CD4-positive, alpha-beta T cell treated with Interferon alpha-2 for 1 hour (primary cell): Measurements from ENCODE around the gene BABAM2.

Experiments used
- DNase-seq, 2 donors: peaks; one replicate each; pipeline ENCODE4 v3.0.0-alpha.2; 2020 to 2022

BABAM2 gene

DNA sequence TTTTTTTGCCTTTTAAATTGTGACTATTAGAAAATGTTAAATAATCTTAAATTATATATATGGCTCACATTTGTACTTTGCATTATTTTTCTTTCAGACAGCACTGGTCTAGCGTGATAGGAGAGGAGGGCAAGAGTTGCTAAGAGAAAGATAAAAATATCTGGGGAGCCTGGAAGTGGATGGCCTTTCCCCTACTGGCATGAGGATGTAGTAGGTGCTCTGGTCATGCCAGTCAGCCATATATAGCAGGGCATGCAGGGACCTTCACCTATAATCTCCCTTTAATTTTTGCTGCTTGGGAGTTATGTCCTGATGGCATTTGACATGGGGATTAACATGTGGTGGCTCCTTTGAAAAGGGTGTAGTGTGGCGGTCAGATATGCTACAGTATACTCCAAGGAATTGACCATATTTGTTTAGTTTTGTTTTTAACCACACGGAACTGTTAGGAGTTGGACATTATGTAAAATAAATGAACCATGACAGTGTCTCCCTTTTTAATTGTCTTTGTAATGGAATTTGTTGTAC, 144.7 kb downstream of the BABAM2 start:
- no peak for DNase-seq

DNA sequence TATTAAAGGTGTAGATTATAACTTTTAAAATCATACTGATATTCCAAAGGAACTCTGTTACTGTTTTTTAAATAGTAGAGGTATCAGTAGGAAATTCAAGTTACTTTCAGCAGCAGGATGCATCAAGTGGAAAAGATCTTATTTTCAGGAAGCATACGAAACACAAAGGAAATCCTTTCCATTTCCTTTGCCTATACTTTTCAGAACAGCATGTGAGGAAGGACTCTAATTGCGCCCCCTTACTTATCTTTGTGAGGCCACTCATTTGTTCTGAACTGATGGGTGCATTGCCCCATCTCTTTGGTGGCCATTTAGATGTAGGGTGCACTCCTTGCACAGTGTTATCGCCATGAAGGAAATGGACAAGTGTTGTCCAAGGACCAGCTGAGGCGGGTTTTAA, 145.3 kb downstream of the BABAM2 start:
- DNase-seq: no peak

DNA sequence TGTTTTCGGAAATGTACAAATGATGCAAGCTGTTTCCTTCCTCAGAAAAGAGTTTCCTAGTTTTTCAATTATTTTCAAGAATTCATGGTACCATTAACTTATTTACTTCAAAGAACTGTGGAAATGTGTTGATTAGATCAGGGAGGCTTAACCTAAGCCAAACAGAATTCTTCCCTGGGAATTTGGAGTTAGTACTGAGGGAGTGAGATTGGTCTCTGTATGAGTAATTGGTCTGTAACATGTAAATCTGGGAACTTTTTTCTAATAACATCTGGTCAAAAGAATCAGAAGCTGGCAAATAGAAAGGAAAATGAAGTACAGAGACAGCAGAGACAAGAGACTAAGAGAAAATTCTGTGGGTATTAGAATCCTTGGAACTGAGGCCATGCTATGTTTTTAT, 145.8 kb downstream of the BABAM2 start:
- DNase-seq: no peak

DNA sequence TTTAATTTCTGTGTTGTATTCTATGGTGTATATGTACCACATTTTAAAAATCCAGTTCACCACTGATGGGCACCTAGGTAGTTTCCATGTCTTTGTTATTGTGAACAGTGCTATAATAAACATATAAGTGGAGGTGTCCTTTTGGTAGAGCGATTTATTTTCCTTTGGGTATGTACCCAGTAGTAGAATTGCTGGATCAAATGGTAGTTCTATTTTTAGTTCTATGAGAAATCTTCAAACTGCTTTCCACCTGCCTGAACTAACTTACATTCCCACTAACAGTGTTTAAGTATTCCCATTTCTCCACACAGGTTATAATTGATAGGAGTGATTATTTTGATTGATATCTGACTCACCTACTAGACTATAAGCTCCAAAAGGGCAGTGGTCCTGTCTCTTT, 148.2 kb downstream of the BABAM2 start:
- no peak for DNase-seq

DNA sequence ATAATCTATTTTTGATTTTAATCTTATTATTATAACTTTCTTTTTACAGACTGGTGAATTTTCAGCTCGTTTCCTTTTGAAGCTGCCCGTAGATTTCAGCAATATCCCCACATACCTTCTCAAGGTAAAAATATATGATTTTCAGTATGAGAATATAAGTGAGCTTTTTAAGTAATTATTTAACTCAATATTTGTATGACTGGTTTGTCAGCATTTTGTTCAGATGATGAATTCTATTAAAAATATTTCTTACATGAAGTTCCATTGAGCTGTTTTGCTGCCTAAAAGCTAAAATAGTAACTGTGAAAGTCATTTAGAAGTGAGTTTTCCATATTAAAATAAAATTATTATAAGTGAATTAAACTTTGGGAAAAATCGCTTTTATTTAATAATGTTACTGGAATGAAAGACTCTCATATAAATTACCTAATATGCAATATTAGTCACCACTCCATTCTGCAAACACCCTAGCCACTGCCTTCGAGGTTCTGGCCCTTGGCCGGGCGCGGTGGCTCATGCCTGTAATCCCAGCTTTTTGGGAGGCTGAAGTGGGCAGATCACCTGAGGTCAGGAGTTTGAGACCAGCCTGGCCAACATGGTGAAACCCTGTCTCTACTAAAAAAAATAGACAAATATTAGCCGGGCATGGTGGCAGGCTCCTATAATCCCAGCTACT, 155.3 kb downstream of the BABAM2 start:
- DNase-seq: no peak

DNA sequence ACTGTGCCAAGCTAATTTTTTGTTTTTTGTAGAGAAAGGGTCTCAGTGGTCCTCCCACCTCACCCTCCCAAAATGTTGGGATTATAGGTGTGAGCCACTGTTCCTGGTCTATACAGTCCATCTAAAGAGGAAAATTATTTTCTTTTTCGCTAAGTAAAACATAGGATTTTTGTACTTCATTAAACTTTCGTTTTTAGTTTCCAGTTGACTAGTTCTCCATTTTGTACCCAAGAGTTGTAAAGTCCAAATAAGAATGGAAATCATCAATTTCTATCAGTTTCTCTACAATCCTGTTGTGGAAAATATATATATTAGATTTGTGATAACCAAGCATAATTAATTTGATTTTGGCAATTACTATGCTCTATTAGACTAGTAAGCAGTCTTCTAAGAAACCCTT, 156.4 kb downstream of the BABAM2 start:
- DNase-seq: no peak

DNA sequence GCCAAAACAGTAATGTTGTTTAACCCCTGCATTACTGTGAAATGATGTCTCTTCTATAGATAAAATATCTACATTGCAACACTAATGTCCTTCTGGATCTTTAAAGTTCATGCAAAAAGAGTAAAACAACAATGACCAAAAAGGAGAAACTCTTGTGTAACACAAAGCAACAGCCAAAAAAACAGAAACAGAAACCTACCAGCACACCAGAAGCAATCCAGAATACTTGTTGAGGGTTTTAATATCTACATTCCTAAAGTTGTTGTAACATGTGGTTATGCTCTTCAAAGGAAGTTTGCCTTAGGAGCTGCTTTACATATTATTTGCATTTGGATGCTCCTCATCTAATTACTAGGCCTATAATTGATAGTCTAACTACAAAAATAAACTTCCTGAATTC, 157.2 kb downstream of the BABAM2 start:
- DNase-seq: no peak

DNA sequence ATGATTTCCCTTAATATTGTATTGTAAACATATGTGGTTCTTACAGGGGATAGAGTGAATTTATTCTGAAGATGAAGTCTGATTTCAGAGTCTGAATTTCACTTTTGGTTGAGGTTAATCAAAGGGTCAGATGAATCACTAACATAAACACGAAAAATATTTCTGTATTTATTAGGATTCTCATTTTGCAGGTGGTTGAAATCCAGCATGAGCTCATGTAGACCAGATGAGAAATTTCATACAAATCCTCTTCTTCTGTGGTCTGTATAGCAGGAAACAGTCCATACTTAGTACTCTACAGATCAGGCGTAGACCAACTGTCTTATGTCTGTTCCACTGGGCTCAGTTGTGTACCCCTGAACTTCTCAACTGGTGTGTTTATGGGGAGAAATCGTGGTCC, 157.8 kb downstream of the BABAM2 start:
- DNase-seq: no peak

DNA sequence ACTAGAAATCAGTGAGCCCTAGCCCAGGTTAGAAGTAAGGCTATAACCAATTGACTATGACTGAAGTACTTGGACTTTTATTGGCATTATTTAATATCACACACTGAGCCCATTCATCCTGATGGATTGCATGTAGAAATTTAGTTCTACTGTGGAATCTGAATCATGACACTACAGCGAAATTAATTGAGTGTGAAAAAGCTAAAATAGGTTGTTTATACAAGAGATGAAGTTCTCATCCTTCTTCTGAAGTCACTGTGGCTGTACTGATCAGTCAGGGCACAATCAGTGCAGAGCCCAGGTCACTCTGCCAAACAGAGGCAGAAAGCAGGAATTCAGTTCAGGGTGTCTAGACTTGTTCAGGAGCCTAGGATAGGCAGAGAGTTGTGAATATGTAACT, 158.9 kb downstream of the BABAM2 start:
- no peak for DNase-seq

DNA sequence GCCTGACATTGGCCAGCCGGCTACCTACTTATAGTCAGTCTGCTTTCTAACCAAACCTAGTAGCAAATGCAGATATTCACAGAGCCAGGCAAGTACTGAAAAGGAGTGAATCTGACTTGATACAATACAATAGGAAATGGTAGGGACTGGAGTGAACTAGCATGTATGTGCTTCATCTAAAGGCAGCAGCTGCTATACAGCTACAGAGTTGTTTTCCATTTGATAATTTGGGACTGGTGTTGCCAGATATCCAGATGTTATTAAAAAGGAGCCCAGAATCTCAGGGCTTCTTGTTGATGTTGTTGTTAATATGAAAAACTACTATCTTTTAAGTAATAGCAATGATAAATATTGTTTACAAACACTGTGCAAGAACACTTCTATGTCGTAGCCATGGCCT, 159.4 kb downstream of the BABAM2 start:
- no peak for DNase-seq

DNA sequence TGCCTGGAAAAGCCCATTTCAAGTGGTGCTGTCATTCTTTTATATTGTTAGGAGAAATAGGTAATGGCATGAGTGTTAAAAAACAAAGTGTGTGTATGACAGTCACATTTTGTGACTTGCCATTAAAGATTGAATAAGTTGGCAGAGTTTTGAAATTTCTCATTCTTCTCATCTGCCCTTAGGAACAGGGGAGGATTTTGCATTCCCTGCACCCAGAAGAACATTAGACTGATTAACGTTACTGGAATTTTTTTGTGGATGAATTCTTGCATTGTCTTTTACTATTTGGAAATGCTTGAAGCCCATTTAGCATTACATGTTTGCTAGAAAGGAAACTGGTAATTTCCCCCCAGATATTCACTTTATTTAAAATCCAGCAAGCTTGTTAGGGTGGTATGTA, 162.2 kb downstream of the BABAM2 start:
- DNase-seq: no peak

DNA sequence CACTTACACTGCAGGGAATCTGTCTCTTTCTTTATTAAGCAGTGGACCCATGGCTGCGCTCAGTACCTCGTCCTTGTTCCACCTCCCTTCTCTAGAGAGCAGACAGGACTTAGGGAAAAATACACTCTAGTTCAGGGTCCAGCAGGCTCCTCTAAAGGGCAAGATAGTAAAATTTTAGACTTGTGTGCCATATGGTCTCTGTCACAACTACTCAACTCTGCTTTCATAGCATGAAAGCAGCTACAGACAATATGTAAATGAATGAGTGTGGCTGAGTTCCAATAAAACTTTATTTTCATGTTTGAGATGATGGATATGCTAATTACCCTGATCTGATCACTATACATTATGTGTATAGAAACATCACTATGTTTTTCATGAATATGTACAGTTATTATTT, 163.1 kb downstream of the BABAM2 start:
- DNase-seq: no peak

DNA sequence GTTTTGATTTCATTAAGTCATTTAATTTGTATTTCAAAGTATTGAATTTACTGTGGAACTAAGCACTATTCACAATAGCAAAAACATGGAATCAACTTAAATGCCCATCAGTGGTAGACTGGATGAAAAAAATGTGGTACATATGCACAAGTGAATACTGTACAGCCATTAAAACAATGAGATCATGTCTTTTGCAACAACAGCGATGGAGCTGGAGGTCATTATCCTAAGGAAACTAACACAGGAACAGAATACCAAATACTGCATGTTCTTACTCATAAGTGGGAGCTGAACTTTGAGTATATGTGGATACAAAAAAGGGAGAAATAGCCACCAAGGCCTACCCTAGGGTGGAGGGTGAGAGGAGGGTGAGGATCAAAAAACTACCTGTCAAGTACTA, 164.4 kb downstream of the BABAM2 start:
- DNase-seq: no peak

DNA sequence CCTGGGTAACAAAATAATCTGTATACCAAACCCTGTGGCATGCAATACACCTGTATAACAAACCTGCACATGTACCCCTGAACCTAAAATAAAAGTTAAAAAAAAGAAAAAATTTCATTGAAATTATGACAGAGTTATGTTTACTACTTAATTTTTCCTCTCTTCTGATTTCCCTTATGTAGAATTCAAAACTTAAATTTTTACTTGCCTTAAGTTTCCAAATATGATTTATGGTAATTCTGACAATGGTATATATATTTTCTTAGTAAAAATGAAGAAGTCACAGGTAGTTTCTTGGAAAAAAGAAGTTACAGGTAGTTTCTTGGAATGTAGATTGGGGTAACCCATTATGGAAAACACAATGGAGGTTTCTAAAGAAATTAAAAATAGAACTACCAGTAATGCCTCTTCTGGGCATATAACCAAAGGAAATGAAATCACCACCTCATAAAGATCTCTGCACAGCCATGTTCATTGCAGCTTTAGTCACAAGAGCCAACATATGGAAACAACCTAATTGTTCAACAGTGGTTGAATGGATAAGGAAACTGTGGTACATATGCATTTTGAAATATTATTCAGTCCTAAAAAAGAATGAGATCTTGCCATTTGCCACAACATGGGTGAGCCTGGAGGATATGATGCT, 164.9 kb downstream of the BABAM2 start:
- DNase-seq: no peak

DNA sequence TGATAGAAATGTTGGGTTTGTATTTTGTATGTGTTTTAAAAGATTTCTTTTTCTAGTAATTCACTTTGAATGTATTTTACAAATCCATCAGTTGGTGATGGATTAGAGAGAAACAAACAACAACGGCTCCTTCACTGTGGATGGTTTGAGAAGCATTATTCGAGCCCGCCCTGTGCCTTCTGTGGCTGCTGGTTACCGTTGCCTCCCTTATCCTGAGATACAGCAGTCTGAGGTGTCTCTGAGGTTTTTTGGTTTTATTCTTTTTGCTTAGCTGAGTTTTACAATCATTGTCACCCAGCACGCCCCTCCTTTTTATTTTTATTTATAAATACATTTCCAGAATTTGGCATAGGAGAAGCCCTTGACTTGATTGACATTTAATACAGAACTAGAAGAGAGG, 168.3 kb downstream of the BABAM2 start:
- no peak for DNase-seq

DNA sequence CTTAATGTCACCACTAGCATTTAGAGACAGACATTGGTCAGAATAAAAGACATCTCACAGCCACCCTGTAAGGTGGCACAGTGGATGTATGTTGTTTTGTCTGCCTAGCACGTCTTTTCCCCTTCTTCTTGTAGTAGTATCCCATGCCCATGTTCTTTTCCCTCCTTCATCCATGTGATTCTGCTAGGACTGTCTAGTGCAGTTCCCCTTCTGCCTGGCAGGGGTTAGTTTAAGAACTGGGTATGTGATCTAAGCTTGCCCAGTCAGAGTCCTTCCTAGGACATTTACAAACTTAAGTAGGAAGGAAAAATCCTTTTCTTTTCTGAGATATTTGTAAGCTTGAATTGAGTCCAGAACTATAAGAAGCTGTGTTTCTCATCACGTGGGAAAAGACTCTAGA, 172.3 kb downstream of the BABAM2 start:
- DNase-seq: no peak

DNA sequence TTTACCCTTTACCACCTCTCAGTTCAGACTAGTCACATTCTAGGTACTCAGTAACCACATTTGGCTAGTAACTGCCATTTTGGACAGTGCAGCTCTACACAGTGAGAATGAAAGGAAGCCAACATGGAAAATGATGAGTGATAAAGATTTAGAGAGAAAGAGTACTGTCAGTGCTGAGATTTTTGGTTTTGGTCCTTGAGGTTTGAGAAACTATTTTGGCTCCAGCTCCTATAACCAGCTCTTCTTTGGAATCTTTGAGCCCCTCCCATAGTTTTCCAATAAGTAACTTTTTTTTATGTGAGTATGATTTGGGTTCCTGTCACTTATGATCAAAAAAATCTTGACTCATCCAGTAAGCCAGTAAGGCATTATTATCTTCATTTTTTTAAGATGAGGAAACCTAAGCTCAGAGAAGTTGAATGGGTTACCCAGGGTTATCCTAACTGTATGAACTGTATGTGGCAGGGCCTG, 173.0 kb downstream of the BABAM2 start:
- no peak for DNase-seq

DNA sequence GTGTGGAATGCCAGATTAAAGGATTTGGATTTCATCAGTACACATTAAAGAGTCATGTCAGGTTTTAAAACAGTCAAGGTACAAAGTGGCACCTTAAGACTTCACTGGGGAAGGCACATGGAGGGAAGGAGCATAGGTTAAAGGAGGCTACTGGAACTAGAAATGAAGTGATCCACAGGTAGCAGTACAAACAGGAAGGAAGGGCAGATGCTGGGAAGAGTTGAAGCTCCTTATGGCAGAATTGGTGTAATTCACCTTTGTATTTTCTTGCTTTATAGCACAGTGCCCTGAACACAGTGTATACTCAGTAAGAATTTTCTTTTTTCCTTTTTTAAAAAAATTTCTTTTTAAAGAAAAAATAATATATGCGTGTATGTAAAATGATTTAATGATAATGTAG, 177.1 kb downstream of the BABAM2 start:
- DNase-seq: no peak

DNA sequence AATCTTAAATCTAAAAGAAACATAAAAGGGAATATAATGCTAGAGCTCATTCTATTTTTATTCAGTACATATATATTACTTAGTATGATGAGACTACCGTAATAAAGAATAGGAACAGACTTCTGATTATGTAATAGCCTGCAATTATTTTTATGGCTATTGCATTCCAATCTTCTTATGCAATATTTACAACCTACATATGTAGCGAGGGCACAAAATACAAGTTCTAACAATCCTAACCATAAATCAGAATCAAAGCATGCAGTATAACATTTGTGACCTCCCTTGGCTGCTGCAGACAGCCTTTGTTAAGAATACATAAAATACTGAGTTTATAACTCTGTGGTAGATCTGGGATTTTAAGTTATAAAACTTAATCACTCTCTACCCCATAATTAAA, 177.6 kb downstream of the BABAM2 start:
- DNase-seq: no peak

DNA sequence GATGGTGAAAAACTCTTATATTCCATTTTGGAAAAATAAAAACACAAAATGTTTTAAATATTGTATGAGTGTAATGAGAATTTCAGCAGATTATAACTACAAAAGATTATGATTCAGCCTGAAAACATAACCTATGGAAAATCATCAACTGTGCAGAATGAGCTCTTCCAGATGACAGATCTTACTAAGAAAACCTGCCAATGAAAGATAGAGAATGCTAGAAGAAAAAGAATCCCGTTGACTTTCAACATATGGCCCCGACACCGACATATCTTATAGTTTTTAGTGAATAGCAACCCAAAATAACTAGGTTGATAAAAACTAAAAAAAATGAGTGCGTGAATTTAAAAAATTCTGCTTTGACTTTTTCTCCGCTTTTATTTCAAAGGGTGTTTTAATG, 178.0 kb downstream of the BABAM2 start:
- DNase-seq: no peak

DNA sequence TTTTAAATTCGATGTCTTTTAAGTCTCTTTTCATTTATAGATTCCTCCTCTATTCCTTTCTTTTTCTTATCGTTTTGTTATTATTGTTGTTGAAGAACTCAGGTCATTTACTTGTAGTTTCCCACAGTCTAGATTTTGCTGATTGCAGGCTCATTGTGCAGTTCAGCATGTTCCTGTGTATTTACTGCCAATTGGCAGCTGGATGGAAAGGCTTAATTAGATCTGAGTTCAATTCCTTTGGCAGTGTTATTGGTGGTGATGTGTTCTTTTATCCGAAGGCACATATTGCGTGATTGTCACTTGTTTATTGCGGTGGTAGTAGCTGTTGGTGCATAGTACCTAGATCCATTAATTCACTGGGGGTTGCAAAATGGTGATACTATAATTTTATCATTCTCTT, 180.7 kb downstream of the BABAM2 start:
- DNase-seq: no peak

DNA sequence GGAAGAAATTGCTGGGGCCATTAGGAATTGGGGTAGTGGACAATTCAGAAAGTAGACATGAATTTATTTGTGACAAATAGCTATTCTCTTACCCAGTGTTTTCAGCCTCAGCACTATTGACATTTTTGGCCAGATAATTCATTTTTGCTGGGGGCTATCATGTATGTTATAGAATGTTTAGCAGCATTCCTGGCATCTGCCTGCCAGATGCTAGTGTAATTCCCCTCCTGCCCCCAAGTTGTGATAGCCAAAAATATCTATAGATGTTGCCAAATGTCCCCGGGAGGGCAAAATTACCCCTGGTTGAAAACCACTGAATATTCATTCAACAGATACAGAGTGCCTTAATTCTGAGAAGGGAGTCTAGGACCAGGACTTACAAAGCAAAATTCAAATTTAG, 183.6 kb downstream of the BABAM2 start:
- no peak for DNase-seq

DNA sequence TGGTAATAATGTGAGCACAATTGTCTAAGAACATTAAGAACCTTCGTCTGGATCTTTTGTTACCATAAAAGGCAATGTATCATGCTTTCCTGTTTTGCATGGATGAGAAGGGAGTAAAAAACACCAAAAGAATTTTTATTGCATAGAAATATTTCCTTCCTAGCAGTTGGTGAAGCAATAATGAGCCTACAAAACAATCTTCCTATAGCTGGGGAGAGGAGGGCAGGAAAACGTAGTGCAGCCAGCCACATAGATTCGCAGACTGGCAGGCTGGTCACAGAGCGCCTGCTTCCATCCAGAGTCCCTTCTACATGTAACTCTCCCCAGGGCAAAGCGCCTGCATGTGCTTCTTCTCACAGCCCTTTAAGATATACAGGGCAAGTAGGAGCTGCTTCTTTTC, 190.4 kb downstream of the BABAM2 start:
- DNase-seq: no peak

DNA sequence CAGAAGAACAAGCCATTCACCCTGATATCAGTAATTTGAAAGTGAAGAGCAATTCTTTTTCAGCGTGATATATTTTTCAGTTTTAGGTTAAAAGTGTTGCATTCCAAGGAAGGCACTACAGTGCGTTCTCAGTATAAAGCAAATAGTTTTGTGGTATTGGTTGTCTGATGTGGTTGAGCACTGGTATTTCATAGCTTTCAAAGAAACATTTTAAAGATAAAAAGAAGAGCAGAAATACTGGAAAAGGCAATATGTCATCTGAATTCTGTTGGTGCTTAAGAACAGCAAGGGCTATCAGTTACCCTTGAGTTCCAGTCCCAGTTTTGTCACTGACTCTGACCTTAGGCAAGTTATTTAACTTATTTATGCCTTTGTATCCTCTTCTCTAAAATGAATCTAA, 191.6 kb downstream of the BABAM2 start:
- peak in 1 of 2 donors; percentile 3 for DNase-seq

DNA sequence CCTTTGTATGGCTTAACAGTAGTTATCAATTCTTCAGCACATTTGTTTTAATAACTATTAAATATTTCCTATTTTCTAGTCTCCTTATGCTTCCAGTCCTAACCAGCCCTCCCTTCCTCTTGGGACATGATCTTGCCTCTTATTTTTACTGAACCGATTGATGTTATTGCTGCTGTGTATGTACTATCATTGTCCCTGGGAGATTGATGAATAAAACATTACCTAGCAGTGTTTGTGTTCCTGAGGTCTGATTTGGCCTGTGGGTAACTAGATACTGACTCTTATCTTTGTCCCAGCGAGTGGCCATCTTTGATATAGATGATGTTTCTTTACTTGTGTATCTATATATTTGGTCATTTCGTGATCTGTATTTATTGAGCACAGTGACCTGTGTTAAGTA, 192.9 kb downstream of the BABAM2 start:
- DNase-seq: no peak
